HAP-1 (cell line): ENCODE results near the gene NACAD.

Experiments used
- DNase-seq, 2 experiments: peaks; one replicate each; pipeline ENCODE4 v3.0.0-alpha.2; 2016 to 2020; ENCODE audit warnings: low spot score in 2 of 2
- H3K27me3 ChIP-seq: fragments of 250-450 bp; sonication (Bioruptor Pico); 2 replicates; pipeline ENCODE4 v1.5.1; 2020; ENCODE audit warnings: low read depth, mild to moderate bottlenecking, moderate library complexity
- H3K36me3 ChIP-seq: fragments of 250-450 bp; sonication (Bioruptor Pico); replicated peaks from 2 replicates; pipeline ENCODE4 v1.5.1; 2020; ENCODE audit warnings: mild to moderate bottlenecking
- H3K4me1 ChIP-seq: fragments of 250-450 bp; sonication (Bioruptor Pico); 2 replicates; pipeline ENCODE4 v1.5.1; 2020; ENCODE audit warnings: mild to moderate bottlenecking
- H3K4me3 ChIP-seq: fragments of 250-450 bp; sonication (Bioruptor Pico); 2 replicates; pipeline ENCODE4 v1.5.1; 2020; ENCODE audit warnings: mild to moderate bottlenecking, moderate library complexity
- H3K9me3 ChIP-seq: fragments of 250-450 bp; sonication (Bioruptor Pico); 2 replicates; pipeline ENCODE4 v1.5.1; 2020; ENCODE audit warnings: mild to moderate bottlenecking, moderate library complexity
- in situ Hi-C: fragments of 300-500 bp; cut with MboI; formaldehyde crosslinking; loops from 3 replicates; pipeline ENCODE4 v1.14.3; 2020; ENCODE audit warnings: low sequenced_read_pairs, inconsistent platforms, mixed read lengths

NACAD gene

DNA sequence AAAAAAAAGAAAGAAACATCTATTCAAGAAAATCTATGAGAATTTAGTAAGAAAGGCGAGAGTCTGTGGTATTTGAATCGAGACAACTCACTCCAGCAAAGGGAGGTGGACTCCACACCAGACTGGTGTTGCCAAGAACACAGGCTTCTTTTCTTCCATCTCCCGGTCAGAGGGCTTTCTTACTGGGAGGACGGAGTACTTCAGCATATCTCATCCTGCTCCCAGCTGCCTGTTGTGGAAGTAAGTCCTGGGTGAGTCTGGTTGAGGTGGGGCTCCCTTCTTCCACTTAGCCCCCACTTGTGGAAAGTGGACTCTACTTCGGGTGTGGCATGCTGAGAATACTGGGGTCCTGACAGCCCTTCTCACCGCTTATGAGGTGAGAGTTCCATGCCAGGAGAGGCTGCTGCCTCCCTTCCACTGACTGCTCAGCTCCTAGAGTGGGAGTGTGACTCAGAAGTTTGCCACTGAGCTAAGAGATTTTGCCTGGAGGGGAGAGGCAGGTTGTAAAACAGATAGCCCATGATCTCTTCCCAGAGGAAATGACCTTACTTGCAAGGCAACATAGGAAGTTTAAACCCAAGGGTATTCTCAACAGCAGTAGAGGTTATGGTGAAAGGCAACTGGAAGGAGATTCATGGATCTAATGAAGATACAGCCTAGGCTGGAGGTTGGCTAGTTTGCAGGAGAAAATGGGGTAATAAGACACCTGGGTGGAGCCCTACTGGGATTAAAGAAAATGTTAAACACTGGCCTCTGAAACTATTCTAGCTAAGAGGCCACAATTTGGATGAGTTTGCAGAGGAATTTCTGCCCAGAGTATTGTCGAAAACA is 3.5 kb upstream of the NACAD start:
- no peak for DNase-seq
- H3K4me3 ChIP-seq: no peak overlapping the region
- in situ Hi-C loops: no loop called here
- H3K9me3 ChIP-seq: no peaks in the 10 kb centered on the region
- 0 out of 2 replicates have a peak, but pooled peaks cover 6% of the 10 kb centered on the region for H3K4me1 ChIP-seq
- 0 out of 2 replicates have a peak, but pooled peaks cover 4% of the 10 kb centered on the region for H3K27me3 ChIP-seq
- no peaks in the 10 kb centered on the region for H3K36me3 ChIP-seq

GRCh38 chr7:45089341-45089891 is 647 bp upstream of the NACAD start:
- in situ Hi-C loops: no loop called here
- no peaks in the 10 kb centered on the region for H3K9me3 ChIP-seq
- no peaks in the 10 kb centered on the region for H3K36me3 ChIP-seq
- H3K4me3 ChIP-seq: peak overlapping the region; percentile 36
- 0 out of 2 replicates have a peak, but pooled peaks cover 4% of the 10 kb centered on the region for H3K27me3 ChIP-seq
- DNase-seq: peak; percentile 17 to 80
- 0 out of 2 replicates have a peak, but pooled peaks cover 6% of the 10 kb centered on the region for H3K4me1 ChIP-seq

DNA sequence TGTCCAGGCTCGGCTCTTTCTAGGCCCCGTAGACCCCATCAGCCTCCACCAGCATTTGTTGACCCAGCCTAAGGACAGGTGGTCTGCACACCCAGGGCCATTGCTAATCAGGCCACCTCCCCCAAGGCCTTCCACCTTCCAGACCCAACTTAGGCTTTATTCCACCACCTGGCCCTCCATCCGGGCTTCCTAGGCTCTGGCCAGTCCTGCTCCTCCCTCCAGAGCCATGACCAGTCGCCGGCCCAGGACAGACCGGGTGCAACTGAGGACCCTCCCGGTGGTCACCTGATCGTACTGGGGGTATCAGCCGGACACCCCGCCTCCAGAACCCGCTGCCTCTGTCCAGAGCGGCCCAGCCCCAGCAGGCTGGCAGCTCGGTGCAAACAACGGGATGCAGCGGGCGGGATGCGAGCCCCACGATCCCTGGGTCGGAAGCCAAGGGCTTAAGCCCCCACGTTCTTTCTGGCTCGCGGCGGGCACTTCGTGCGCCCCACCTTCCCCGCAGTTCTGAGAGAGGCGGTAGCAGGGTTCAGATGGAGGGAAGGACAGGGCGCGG is 545 bp downstream of the NACAD start:
- in situ Hi-C loops: no loop called here
- no peaks in the 10 kb centered on the region for H3K9me3 ChIP-seq
- H3K27me3 ChIP-seq: 0 out of 2 replicates have a peak, but pooled peaks cover 4% of the 10 kb centered on the region
- no peak overlapping the region for H3K4me3 ChIP-seq
- H3K36me3 ChIP-seq: no peaks in the 10 kb centered on the region
- H3K4me1 ChIP-seq: 0 out of 2 replicates have a peak, but pooled peaks cover 6% of the 10 kb centered on the region
- DNase-seq: no peak

DNA sequence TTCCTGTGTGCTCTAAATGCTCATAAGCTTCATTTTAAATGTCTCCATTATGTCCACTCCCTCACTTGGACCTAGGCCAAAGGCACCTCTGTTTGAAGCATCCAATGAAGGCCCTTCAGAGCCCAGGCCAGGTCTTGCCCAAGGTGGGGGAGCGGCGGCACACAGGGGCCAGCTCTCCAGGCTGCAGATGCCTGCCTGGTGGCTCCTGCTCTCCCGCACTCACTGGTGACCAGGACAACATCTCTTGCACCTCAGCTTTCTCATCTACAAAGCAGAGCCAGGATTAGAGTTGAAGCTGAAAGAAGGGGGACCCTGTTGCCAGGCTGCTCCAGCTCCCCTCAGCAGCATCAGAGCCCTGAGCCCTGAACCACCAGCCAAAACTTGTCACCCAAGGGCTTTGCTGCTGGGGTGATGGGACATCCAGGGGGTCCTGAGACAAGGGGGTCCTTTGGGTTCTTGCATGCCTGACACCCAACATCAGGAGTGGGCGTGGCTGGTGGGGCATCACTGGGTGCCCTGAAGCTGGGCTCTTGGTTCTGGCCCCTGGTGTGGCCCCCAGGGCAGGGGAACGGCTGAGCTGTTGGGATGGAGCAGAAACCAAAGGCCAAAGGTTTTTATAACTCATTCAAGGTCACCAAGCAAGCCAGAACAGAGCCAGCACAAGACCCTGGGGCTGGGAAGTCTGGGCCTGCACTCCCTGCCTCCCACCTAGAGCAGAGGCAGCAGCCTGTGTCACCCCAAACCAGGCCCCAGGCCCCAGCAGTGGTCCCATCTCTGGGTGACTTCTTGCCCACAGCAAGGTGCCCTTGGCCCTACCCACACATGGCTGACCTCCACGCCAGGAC is 1.2 kb downstream of the NACAD start:
- H3K4me3 ChIP-seq: no peak overlapping the region
- in situ Hi-C loops: no loop called here
- 0 out of 2 replicates have a peak, but pooled peaks cover 3% of the 10 kb centered on the region for H3K4me1 ChIP-seq

GRCh38 chr7:45086331-45087065 is 2.3 kb downstream of the NACAD start:
- Histone ChIP-seq H3K27me3 (0 out of 2 replicates have a peak, but pooled peaks cover 4% of the 10 kb centered on the region), H3K9me3 (no peaks in the 10 kb centered on the region), H3K4me3 (no peak overlapping the region), H3K4me1 (no peaks in the 10 kb centered on the region), H3K36me3 (no peaks in the 10 kb centered on the region)
- no peak for DNase-seq
- in situ Hi-C loops: no loop called here

More for the DNA sequence above, 1.2 kb downstream of the NACAD start:
- H3K36me3 ChIP-seq: no peaks in the 10 kb centered on the region
- 0 out of 2 replicates have a peak, but pooled peaks cover 4% of the 10 kb centered on the region for H3K27me3 ChIP-seq
- DNase-seq: no peak
- H3K9me3 ChIP-seq: no peaks in the 10 kb centered on the region

- Histone ChIP-seq H3K27me3 (0 out of 2 replicates have a peak, but pooled peaks cover 4% of the 10 kb centered on the region), H3K9me3 (no peaks in the 10 kb centered on the region), H3K4me1 (no peaks in the 10 kb centered on the region), H3K36me3 (no peaks in the 10 kb centered on the region), H3K4me3 (no peak overlapping the region)
- DNase-seq: no peak
- in situ Hi-C loops: no loop called here
Observed at GRCh38 chr7:45085619-45086200, 3.1 kb downstream of the NACAD start.

GRCh38 chr7:45084901-45085618 is 3.7 kb downstream of the NACAD start:
- in situ Hi-C loops: no loop called here
- H3K4me1 ChIP-seq: no peaks in the 10 kb centered on the region
- DNase-seq: no peak
- no peaks in the 10 kb centered on the region for H3K9me3 ChIP-seq
- 0 out of 2 replicates have a peak, but pooled peaks cover 4% of the 10 kb centered on the region for H3K27me3 ChIP-seq
- no peak overlapping the region for H3K4me3 ChIP-seq
- no peaks in the 10 kb centered on the region for H3K36me3 ChIP-seq

DNA sequence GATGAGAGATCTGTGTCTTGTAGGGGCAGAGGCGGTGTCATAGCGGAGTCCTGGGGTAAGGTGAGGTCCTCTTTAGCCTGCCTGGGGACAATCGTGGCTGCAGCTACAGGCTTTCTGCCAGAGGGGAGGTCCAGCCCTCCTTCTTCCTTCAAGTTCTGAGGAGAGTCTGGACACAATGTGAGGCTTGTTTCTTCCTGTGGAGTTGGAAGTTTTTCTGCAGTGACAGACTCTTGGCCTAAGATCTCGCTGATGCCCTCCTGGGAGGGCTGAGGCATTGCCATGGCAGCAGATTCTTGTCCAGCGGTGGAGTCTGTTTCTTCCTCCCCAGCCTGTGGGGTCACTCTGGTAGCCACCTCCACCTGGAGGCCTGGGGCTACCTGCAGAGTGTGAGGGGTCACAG is 4.4 kb downstream of the NACAD start:
- Histone ChIP-seq H3K4me1 (no peaks in the 10 kb centered on the region), H3K4me3 (no peak overlapping the region), H3K9me3 (no peaks in the 10 kb centered on the region), H3K36me3 (no peaks in the 10 kb centered on the region), H3K27me3 (no peaks in the 10 kb centered on the region)
- DNase-seq: no peak
- in situ Hi-C loops: no loop called here

DNA sequence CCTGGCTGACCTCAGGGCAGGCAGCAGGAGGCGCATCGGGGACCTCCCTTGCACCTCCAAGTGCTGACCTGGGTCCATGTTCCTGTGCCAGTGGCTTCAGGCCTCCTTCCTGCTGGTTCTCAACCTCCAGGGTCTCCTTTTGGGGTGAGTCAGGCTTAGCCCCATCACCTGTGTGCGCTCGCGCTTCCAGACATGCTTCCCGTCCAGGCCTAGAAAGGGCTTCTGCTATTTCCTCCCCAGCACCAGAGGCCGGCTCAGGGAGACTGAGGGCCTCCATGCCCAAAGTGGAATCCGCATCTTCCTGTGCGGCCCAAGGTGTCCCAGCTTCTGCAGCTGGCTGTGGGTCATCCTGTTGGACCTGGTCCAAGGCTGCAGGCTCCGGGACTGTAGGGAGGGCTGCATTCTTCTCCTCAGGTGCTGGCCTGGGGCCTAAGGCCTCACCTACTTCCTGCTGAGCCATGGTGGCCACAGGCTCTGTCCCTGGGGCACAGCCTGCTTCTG is 5.9 kb downstream of the NACAD start:
- H3K4me3 ChIP-seq: no peak overlapping the region
- H3K27me3 ChIP-seq: no peaks in the 10 kb centered on the region
- H3K36me3 ChIP-seq: no peaks in the 10 kb centered on the region
- H3K4me1 ChIP-seq: no peaks in the 10 kb centered on the region
- no peak for DNase-seq
- in situ Hi-C loops: no loop called here
- H3K9me3 ChIP-seq: no peaks in the 10 kb centered on the region

DNA sequence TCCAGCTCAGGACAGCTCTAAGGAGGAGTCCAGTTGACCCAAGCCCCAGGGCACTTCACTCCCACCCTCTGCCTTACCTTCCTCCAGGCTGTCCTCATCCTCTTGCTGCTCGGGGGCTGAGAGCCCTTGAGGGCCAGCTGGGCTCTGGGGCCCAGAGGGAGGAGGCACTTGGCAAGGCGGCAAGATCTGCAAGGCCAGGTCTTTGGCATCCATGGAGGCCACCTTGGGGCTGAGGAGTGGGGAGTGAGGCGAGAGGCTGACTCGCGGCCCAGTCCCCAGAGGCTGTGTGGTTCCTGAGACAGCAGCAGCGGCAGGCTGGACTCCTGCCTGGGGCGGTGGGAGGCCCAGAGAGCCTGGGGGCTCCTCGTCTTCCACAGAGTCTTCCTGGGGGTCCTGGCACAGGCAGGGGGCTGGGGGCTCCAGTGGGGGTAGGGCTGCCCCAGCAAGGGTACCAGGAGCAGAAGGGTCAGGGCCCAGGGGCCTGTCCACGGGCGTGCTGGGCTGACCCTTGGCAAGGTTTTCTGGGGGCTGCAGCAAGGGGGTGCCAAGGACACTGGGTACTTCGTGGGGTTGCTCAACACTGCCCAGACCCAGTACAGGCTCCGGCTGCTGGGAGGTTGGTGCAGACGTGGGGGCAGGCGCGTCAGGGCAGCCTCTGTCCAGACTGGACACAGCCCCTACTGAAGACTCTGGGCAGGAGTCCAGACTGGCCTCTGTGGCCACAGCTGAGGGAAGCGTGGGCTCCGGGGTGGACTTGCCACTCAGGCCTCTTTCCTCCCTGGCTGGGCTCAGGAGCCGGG is 6.5 kb downstream of the NACAD start:
- H3K4me1 ChIP-seq: no peaks in the 10 kb centered on the region
- H3K36me3 ChIP-seq: no peaks in the 10 kb centered on the region
- no peaks in the 10 kb centered on the region for H3K27me3 ChIP-seq
- H3K9me3 ChIP-seq: no peaks in the 10 kb centered on the region
- H3K4me3 ChIP-seq: no peak overlapping the region
- no peak for DNase-seq
- in situ Hi-C loops: no loop called here

DNA sequence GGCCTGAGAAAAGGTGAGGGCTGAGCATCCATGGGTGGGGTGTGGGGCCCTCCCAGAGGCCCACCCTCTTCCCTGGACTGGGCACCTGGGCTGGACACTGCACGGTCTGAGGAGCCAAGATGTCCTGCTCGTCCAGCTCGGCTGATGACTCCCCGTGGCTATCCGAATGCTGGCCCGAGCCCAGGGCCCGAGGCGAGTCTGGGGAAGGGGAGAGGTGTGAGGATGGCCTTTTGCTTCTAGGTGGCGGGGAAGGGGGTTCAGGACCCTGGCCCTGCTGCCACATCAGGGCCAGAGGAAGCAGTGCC is 7.1 kb downstream of the NACAD start:
- in situ Hi-C loops: no loop called here

More for the DNA sequence above, 7.1 kb downstream of the NACAD start:
- Histone ChIP-seq H3K9me3 (no peaks in the 10 kb centered on the region), H3K4me3 (no peak overlapping the region), H3K4me1 (no peaks in the 10 kb centered on the region), H3K27me3 (no peaks in the 10 kb centered on the region), H3K36me3 (no peaks in the 10 kb centered on the region)
- DNase-seq: no peak
